GM12892 (cell line): ENCODE data around the gene ARAP3.

Experiments
- POLR2A ChIP-seq: IDR thresholded peaks from 2 replicates; pipeline ENCODE4 v1.6.1; 2011; ENCODE audit warnings: low read depth, low read length, control low read depth
- POLR2AphosphoS5 ChIP-seq: IDR thresholded peaks from 2 replicates; pipeline ENCODE4 v1.6.1; 2011; ENCODE audit warnings: low read depth, low read length, control low read depth
- TAF1 ChIP-seq: IDR thresholded peaks from 2 replicates; pipeline ENCODE4 v1.6.1; 2011; ENCODE audit warnings: low read depth, mild to moderate bottlenecking, control low read depth, low read length, borderline replicate concordance

DNA sequence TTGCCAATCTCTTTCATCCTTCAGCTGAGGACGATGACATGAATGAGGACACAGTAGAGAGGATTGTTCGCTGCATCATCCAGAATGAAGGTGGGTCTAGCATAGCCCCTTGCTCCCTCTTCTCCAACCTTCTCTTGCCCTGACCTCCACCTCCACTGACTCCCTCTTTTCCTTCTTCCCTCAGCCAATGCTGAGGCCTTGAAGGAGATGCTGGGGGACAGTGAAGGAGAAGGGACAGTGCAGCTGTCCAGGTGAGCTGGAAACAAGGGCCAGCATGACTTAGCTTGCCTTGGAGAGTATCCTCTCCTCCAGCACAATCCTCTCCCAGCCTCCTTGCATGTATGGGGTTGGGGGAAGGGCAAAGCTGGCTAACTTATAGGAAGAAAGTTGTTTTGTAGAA, 43.3 kb downstream of the ARAP3 start:
- TF ChIP-seq POLR2A = 0 out of 2 replicates have a peak, but pooled peaks have one; percentile 13
- TF ChIP-seq POLR2AphosphoS5 = no peak
- no peak for TF ChIP-seq TAF1
